Neural crest cell (in vitro differentiated cells): ENCODE measurements around the gene GCNT1. TPM values are rescaled to one million over a fixed set of nuclear protein-coding genes. Genes with fewer than 3 reads are reported as not detected.

Experiments used
- DNase-seq: peaks from one replicate; pipeline ENCODE4 v3.0.0; 2021; ENCODE audit warnings: low read depth, mixed read lengths, low spot score
- H3K27ac Mint-ChIP-seq: one replicate; pipeline ENCODE4 v1.8.0; 2021; ENCODE audit warnings: mild to moderate bottlenecking, mixed read lengths; ENCODE audit not compliant: unreplicated experiment
- H3K27me3 Mint-ChIP-seq: 2 replicates; pipeline ENCODE4 v1.8.0; 2021; ENCODE audit warnings: low read depth, mild to moderate bottlenecking, mixed read lengths
- H3K36me3 Mint-ChIP-seq: 2 replicates; pipeline ENCODE4 v1.8.0; 2021; ENCODE audit warnings: low read depth, mild to moderate bottlenecking, mixed read lengths
- H3K4me1 Mint-ChIP-seq: 2 replicates; pipeline ENCODE4 v1.8.0; 2021; ENCODE audit warnings: mixed read lengths
- H3K4me3 Mint-ChIP-seq: one replicate; pipeline ENCODE4 v1.8.0; 2021; ENCODE audit warnings: mild to moderate bottlenecking, mixed read lengths
- H3K9me3 Mint-ChIP-seq: 2 replicates; pipeline ENCODE4 v1.8.0; 2021; ENCODE audit warnings: mixed read lengths
- CTCF ChIP-seq: fragments of 200-600 bp; sonication (generic); conservative IDR thresholded peaks from 2 replicates; pipeline ENCODE4 v1.5.0; 2021; ENCODE audit warnings: antibody characterized with exemption, mild to moderate bottlenecking
- long read RNA-seq: library from polyadenylated mRNA; unstranded; transcript quantifications from one replicate; pipeline ENCODE4 v2.0.0, GENCODE V29; 2020
- total RNA-seq: library from RNA; stranded (reverse); gene quantifications from 2 replicates; pipeline ENCODE4 v1.2.1, GENCODE V29; 2021

The GCNT1 gene
- 1.6 and 2.3 TPM in 2 replicates for total RNA-seq
- long read RNA-seq, full-length matches to known transcripts = 4 of 6 reads
- long read RNA-seq, partial matches to known transcripts = 0 of 6 reads
- long read RNA-seq, other reads (novel, unspliced or antisense) = 2 of 6 reads

DNA sequence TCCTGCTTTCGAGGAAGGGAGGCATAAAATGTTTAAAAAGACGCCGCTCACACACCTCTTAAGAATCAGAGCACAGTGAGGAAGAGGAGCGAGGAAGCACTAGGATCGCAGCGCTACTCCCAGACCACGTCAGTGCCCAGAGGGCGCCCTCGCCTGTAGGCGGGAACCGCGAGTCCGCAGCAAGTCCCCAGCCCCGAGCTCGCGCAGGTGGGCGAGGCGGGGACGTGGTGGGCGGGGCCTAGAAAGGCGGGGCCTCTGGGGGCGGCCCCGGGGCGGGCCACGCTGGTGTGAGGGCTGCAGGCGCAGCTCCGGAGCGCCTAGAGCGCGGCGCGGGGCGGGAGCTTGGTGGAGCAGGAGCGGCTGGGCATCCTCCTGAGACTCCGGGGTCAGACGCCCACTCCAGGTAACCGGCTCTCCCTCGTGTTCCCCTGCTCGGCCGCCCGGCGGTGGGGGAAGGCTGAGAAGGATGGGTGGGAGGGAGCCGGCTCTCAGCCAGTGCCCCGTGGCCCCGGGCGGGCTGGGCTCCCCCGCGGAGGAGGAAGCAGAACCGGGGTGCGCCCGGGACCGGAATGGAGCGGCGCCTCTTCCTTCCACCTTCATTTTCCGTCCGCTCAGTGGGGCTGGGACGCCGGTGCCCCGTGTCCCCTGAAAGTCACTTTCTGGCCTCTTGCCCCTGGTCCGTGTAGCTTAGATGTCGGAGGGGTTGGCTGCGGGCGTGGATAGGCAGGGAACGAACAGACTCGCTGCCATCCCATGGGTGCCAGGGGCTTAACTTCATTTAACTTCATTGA, at the start of gene GCNT1:
TSS of gene GCNT1 (plus strand) at position 280 of the 791 bp plus-strand sequence. CDS start 43,200 bp downstream, outside the sequence.
- peak; percentile 51 for TF ChIP-seq CTCF
- peaks cover 17% of the 10 kb centered on the region for H3K4me1 Mint-ChIP-seq
- no peaks in the 10 kb centered on the region for H3K36me3 Mint-ChIP-seq
- peak; percentile 71 for DNase-seq
- no peaks in the 10 kb centered on the region for H3K9me3 Mint-ChIP-seq
- H3K27me3 Mint-ChIP-seq = peaks cover 27% of the 10 kb centered on the region
- H3K27ac Mint-ChIP-seq = no peak within 1 kb of the TSS
- peak within 1 kb of the TSS; percentile 87 for H3K4me3 Mint-ChIP-seq

DNA sequence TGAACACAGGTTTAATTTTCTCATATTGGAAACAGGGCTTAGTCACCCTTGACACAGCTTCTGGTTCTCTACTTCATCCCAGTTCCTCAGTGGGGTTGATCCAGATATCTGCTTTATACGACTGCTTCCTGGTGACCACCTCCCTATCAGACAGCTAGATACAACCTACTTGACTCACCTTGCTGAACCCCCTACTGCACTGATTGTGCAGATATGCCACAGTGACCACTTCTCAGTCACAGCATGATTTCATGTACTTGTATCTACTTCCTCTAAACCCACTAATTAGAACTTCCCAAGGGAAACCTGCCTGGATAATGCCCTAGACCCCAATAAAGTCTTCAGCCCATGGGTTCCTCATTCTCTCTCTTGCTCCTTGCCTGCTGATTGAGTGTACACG, 46.3 kb upstream of the GCNT1 start:
- no peak for DNase-seq
- no peak overlapping the region for H3K27ac Mint-ChIP-seq
- TF ChIP-seq CTCF = no peak
- H3K36me3 Mint-ChIP-seq = no peaks in the 10 kb centered on the region
- H3K4me3 Mint-ChIP-seq = no peak overlapping the region
- H3K4me1 Mint-ChIP-seq = peaks cover 16% of the 10 kb centered on the region
- peaks cover 7% of the 10 kb centered on the region for H3K9me3 Mint-ChIP-seq
- H3K27me3 Mint-ChIP-seq = no peaks in the 10 kb centered on the region

DNA sequence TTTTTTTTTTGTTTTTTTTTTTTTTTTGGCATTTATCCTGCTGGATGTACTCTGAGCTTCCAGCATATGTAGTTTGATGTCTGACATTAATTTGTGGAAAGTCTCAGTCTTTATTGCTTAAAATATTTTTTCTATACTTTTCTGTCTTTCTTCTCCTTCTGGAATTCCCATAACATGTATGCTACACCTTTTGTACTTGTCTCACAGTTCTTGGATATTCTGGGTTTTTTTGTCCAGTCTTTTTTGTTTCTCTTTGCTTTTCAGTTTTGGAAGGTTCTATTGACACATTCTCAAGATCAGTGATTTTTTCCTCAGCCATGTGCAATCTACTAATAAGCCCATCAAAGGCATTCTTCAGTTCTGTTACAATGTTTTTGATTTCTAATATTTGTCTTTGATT, 45.3 kb upstream of the GCNT1 start:
- Mint-ChIP-seq H3K9me3 (peaks cover 7% of the 10 kb centered on the region), H3K27ac (no peak overlapping the region), H3K36me3 (no peaks in the 10 kb centered on the region), H3K4me3 (no peak overlapping the region), H3K27me3 (no peaks in the 10 kb centered on the region), H3K4me1 (peaks cover 16% of the 10 kb centered on the region)
- DNase-seq = no peak
- no peak for TF ChIP-seq CTCF

DNA sequence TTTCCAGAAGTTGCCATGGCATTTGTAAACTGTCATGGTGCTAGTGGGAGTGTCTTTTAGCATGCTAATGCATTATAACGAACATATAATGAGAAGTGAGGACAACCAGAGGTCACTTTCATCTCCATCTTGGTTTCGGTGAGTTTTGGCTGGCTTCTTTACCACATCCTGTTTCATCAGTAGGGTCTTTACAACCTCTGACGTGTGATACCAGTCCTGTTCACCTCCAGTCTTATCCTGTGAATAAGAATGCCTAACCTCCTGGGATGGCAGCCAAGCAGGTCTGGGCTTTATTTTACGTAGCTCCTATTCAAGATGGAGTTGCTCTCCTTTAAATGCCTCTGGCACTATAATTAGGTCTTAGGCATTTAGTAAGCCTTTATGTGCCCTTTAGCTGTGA, 44.3 kb upstream of the GCNT1 start:
- Mint-ChIP-seq H3K36me3 (no peaks in the 10 kb centered on the region), H3K9me3 (peaks cover 7% of the 10 kb centered on the region), H3K27ac (no peak overlapping the region), H3K4me3 (no peak overlapping the region), H3K4me1 (peaks cover 16% of the 10 kb centered on the region), H3K27me3 (no peaks in the 10 kb centered on the region)
- no peak for TF ChIP-seq CTCF
- DNase-seq = no peak

DNA sequence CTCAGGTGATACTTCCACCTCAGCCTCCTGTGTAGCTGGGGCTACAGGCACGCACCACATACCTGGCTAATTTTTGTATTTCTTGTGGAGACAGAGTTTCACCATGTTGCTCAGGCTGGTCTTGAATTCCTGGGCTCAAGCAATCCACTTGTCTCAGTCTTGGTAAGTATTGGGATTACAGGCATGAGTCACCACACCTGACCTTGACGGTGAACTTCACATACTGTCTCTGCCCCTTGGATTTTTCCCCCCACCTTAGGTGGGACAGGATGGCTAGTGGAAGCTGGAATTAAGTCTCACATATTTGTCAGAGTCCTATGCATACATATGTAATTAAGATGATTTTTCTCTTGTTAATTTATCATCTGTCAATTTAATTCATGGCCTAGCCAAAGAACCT, 43.8 kb upstream of the GCNT1 start:
- peaks cover 7% of the 10 kb centered on the region for H3K9me3 Mint-ChIP-seq
- no peak for DNase-seq
- H3K36me3 Mint-ChIP-seq = no peaks in the 10 kb centered on the region
- peaks cover 16% of the 10 kb centered on the region for H3K4me1 Mint-ChIP-seq
- H3K27ac Mint-ChIP-seq = no peak overlapping the region
- no peak for TF ChIP-seq CTCF
- no peak overlapping the region for H3K4me3 Mint-ChIP-seq
- no peaks in the 10 kb centered on the region for H3K27me3 Mint-ChIP-seq
